HepG2 (cell line): ENCODE data around the gene SEC14L2.

Experiments used
- CTCF ChIP-seq: sonication (generic); formaldehyde crosslinking; IDR thresholded peaks from 2 replicates; pipeline ENCODE4 v1.5.0; 2020; ENCODE audit warnings: mild to moderate bottlenecking, missing genetic modification reagents, moderate library complexity
- MAFF ChIP-seq: IDR thresholded peaks from 2 replicates; pipeline ENCODE4 v1.6.1; 2011; ENCODE audit warnings: low read depth, low read length, improper control_type of control experiment
- MYC ChIP-seq: sonication (generic); formaldehyde crosslinking; IDR thresholded peaks from 2 replicates; pipeline ENCODE4 v1.9.0; 2021; ENCODE audit warnings: missing genetic modification reagents, borderline replicate concordance
- NFATC3 ChIP-seq: sonication (generic); formaldehyde crosslinking; IDR thresholded peaks from 2 replicates; pipeline ENCODE4 v1.5.1; 2020; ENCODE audit warnings: mild to moderate bottlenecking, missing genetic modification reagents
- POLR2A ChIP-seq, 2 experiments: IDR thresholded peaks; 2 replicates each; pipeline ENCODE4 v1.6.1; 2011; ENCODE audit warnings: low read depth in 2 of 2, low read length in 2 of 2, mild to moderate bottlenecking in 1 of 2, moderate library complexity in 1 of 2; ENCODE audit not compliant: insufficient read depth in 1 of 2
- TBL1XR1 ChIP-seq: fragments of 150-350 bp; IDR thresholded peaks from 2 replicates; pipeline ENCODE4 v1.6.1; 2014; ENCODE audit warnings: borderline replicate concordance, low read length; ENCODE audit not compliant: partially characterized antibody

DNA sequence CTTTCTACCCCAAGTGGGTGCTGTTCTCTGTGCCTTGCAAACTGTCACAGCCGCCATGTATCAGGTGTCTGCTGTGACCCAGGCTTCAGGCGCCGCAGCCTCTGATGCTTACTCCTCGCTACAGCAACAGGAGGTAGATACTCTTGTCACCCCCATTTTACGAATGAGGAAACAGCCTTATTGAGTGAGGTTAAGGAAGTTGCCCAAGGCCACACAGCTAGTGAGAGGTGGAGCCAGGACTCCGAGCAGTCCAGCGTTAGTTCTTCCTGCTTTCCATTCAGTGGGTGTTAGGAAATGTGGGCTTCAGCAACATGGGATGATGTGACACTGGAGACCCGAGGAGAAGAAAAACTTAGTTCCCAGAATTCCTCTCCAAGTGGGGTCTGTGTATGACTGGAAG, 23.9 kb upstream of the SEC14L2 start:
- TF ChIP-seq NFATC3 (CRISPR knock-in tag), result no peak
- TF ChIP-seq CTCF (CRISPR knock-in tag), result no peak
- TF ChIP-seq MYC (CRISPR knock-in tag), result no peak
- TF ChIP-seq MAFF, result no peak
- no peak for TF ChIP-seq TBL1XR1
- no peak for TF ChIP-seq POLR2A (IDR thresholded peaks at IDR 0.05; ENCODE audit: insufficient read depth in 1 of 2, low read depth in 2 of 2, low read length in 2 of 2)
